ENCODE results near the gene GLOD5. TPM values are rescaled to one million over a fixed set of nuclear protein-coding genes. Genes with fewer than 3 reads are reported as not detected.

The GLOD5 gene
- total and polyA plus RNA-seq, 2 of the 4 experiments (the other 2 are of a cell fraction) = not detected

DNA sequence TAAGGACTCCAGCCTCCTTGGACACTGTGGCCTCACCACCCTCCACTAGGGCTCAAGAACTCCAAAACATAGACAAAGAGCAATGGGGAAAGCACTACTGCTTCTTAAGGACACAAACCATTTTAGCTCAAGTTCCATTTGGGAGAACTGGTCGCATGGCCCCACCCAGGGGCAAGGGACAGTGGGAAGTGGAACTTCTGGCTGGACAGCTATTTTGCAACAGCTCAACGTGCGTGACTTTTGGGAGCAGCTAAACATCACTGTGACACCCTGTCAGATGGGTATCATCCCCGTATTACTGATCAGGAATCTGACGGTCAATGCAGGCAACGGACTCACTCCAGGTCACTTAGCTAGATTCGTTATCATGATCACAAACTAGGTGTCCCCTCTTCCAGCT, 9.0 kb upstream of the GLOD5 start:
- dilution Hi-C loops (cut with HindIII; ENCODE audit: low sequenced_read_pairs, unreplicated experiment) = no loop called here
- no peak overlapping the region for H2BK20ac ChIP-seq (ENCODE audit: low read depth, low read length)
- BruUV-seq (replicated peaks) = no TSS peak

More for the DNA sequence above, 9.0 kb upstream of the GLOD5 start:
- Histone ChIP-seq H2BK15ac (ENCODE audit: low read depth, low read length) (no peak overlapping the region), H4K8ac (ENCODE audit: low read depth in 2 of 2, low read length in 2 of 2) (no peak overlapping the region), H3K9ac (ENCODE audit: low read depth, low read length) (no peak overlapping the region), H4K5ac (ENCODE audit: low read depth, low read length) (no peak overlapping the region), H2BK5ac (ENCODE audit: low read depth, low read length, poor library complexity, severe bottlenecking) (no peak overlapping the region), H3K23ac (ENCODE audit: low read depth, low read length) (no peak overlapping the region), H2AK5ac (ENCODE audit: low read depth, low read length) (no peak overlapping the region), H3K4me3 (ENCODE audit: insufficient read depth, low read depth, low read length) (no peak overlapping the region), H3K18ac (ENCODE audit: low read depth, low read length) (no peak overlapping the region), H4K91ac (ENCODE audit: insufficient read depth, low read depth, low read length) (no peak overlapping the region), H3K9me3 (ENCODE audit: control insufficient read depth, insufficient read depth, low read length) (no peaks in the 10 kb centered on the region), H3K27ac (ENCODE audit: insufficient read depth, low read length) (no peak overlapping the region), H3K56ac (ENCODE audit: extremely low read depth, insufficient read depth, low read length) (no peak overlapping the region), H3K4me2 (ENCODE audit: low read depth, low read length) (no peak overlapping the region), H2AK9ac (replicated peaks; ENCODE audit: low read depth, low read length, poor library complexity) (no peak overlapping the region), H3K14ac (replicated peaks; ENCODE audit: low read depth, low read length) (no peak overlapping the region), H3K9me1 (ENCODE audit: insufficient read depth, low read length) (no peaks in the 10 kb centered on the region), H3K79me1 (ENCODE audit: low read depth in 1 of 2, low read length in 2 of 2) (no peaks in the 10 kb centered on the region), H3K27me3 (ENCODE audit: control insufficient read depth, insufficient read depth, low read length) (peaks cover 12% of the 10 kb centered on the region; the same call in 1 of the 2 replicates), H2BK120ac (ENCODE audit: low read depth, low read length) (no peak overlapping the region), H3K4ac (ENCODE audit: low read depth, low read length) (no peak overlapping the region), H3K36me3 (ENCODE audit: control insufficient read depth, insufficient read depth, low read length) (no peaks in the 10 kb centered on the region), H3K4me1 (ENCODE audit: control insufficient read depth, insufficient read depth, low read length) (no peaks in the 10 kb centered on the region), H4K20me1 (ENCODE audit: insufficient read depth, low read length) (no peaks in the 10 kb centered on the region), H2AFZ (replicated peaks; ENCODE audit: low read length, poor library complexity) (no peak overlapping the region)
- ATAC-seq (ENCODE audit: low read depth) (no peak), DNase-seq (no peak)
- TF ChIP-seq, protein P1, sequence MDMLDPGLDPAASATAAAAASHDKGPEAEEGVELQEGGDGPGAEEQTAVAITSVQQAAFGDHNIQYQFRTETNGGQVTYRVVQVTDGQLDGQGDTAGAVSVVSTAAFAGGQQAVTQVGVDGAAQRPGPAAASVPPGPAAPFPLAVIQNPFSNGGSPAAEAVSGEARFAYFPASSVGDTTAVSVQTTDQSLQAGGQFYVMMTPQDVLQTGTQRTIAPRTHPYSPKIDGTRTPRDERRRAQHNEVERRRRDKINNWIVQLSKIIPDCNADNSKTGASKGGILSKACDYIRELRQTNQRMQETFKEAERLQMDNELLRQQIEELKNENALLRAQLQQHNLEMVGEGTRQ (IDR thresholded peaks at IDR 0.05; ENCODE audit: low read depth, low read length) = no peak
- TF ChIP-seq RFX5 (IDR thresholded peaks at IDR 0.05; ENCODE audit: low read depth, low read length) = no peak
- no peak for TF ChIP-seq CHD1 (IDR thresholded peaks at IDR 0.05; ENCODE audit: low read depth, low read length)
- TF ChIP-seq, protein P2, sequence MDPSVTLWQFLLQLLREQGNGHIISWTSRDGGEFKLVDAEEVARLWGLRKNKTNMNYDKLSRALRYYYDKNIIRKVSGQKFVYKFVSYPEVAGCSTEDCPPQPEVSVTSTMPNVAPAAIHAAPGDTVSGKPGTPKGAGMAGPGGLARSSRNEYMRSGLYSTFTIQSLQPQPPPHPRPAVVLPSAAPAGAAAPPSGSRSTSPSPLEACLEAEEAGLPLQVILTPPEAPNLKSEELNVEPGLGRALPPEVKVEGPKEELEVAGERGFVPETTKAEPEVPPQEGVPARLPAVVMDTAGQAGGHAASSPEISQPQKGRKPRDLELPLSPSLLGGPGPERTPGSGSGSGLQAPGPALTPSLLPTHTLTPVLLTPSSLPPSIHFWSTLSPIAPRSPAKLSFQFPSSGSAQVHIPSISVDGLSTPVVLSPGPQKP (IDR thresholded peaks at IDR 0.05; ENCODE audit: borderline replicate concordance, low read depth, low read length) = no peak
- no peak for TF ChIP-seq NFE2L2 (IDR thresholded peaks at IDR 0.05; ENCODE audit: low read depth, low read length)
- no peak for TF ChIP-seq CEBPB (IDR thresholded peaks at IDR 0.05; ENCODE audit: low read depth, low read length)
- TF ChIP-seq FOS (IDR thresholded peaks at IDR 0.05; ENCODE audit: low read depth, low read length) = no peak
- TF ChIP-seq, protein P3, sequence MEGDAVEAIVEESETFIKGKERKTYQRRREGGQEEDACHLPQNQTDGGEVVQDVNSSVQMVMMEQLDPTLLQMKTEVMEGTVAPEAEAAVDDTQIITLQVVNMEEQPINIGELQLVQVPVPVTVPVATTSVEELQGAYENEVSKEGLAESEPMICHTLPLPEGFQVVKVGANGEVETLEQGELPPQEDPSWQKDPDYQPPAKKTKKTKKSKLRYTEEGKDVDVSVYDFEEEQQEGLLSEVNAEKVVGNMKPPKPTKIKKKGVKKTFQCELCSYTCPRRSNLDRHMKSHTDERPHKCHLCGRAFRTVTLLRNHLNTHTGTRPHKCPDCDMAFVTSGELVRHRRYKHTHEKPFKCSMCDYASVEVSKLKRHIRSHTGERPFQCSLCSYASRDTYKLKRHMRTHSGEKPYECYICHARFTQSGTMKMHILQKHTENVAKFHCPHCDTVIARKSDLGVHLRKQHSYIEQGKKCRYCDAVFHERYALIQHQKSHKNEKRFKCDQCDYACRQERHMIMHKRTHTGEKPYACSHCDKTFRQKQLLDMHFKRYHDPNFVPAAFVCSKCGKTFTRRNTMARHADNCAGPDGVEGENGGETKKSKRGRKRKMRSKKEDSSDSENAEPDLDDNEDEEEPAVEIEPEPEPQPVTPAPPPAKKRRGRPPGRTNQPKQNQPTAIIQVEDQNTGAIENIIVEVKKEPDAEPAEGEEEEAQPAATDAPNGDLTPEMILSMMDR (conservative IDR thresholded peaks at IDR 0.05; ENCODE audit: low read depth, low read length) = no peak
- TF ChIP-seq SMC3 (IDR thresholded peaks at IDR 0.05; ENCODE audit: low read depth, low read length) = no peak
- no peak for TF ChIP-seq BHLHE40 (IDR thresholded peaks at IDR 0.05; ENCODE audit: low read depth, low read length)
- TF ChIP-seq POLR2A (IDR thresholded peaks at IDR 0.05; ENCODE audit: low read depth, low read length) = no peak
- TF ChIP-seq RAD21 (IDR thresholded peaks at IDR 0.05; ENCODE audit: low read length) = no peak
- intact Hi-C loops (cut with micrococcal nuclease) (no loop called here), in situ Hi-C loops (cut with MboI; ENCODE audit: low sequenced_read_pairs) (no loop called here)
- ChIA-PET CTCF (interaction anchor here (0.7 kb wide), 1 partner anchor 12 kb away, joined by 3 read pairs; no protein-coding TSS in a partner anchor), POLR2A (ENCODE audit: unreplicated experiment) (no interaction called here)
- WGBS, 2 experiments (ENCODE audit: extremely low coverage in 2 of 2, insufficient read length in 1 of 2) = no CpG with 5 or more reads among the region's 7 CpGs
